A172 (cell line): ENCODE measurements around the gene TMEM248. TPM values are rescaled to one million over a fixed set of nuclear protein-coding genes. Genes with fewer than 3 reads are reported as not detected.
"Not testable (repeated sequence)": the region's sequence is repeated elsewhere in the genome, so short reads cannot be mapped to it uniquely, and the experiment has no call there.

Experiments used
- DNase-seq: peaks from one replicate; pipeline ENCODE4 v3.0.0-alpha.2; 2015; ENCODE audit warnings: low spot score
- total RNA-seq: library from RNA; depleted of rRNA; stranded (reverse); fragments of >200 nt; shearing (Covaris generic); gene quantifications from 2 replicates; pipeline ENCODE4 v1.2.3, GENCODE V29; 2014; rRNA removed

TMEM248 gene
- total RNA-seq, 1 experiment from 2014 or later: 124 TPM

- peak; percentile 99 for DNase-seq
Observed at GRCh38 chr7:66996444-66997191, 75.6 kb downstream of the TMEM248 start, which contains the start of gene TYW1. TYW1 (plus strand) TSS chr7:66996833; CDS start chr7:66996979, 146 bp downstream.

- DNase-seq: not testable (repeated sequence)
Observed at GRCh38 chr7:67000601-67001258, 79.7 kb downstream of the TMEM248 start.

- not testable (repeated sequence) for DNase-seq
Observed at GRCh38 chr7:67004145-67004544, 83.1 kb downstream of the TMEM248 start.

GRCh38 chr7:67006965-67007364 lies 85.9 kb downstream of the TMEM248 start:
- no peak for DNase-seq

Other genes with a start within 250 kb of the TMEM248 start
- 47.9 and 50.3 TPM in 2 replicates for gene RABGEF1, start 180.5 kb upstream of the TMEM248 start, total RNA-seq
- 192 and 259 TPM in 2 replicates for gene SBDS, start 74.4 kb downstream of the TMEM248 start, total RNA-seq
- gene TYW1, start 75.6 kb downstream of the TMEM248 start, total RNA-seq: 33.5 and 37.4 TPM in 2 replicates